ENCODE results near the gene RAB11FIP4. TPM values are rescaled to one million over a fixed set of nuclear protein-coding genes. Genes with fewer than 3 reads are reported as not detected.

Gene RAB11FIP4
- total and polyA plus RNA-seq, 2 of the 13 experiments (the other 11 are each of a cell fraction or from before 2014, with no cell fraction given) = 28.0 to 89.3 TPM

DNA sequence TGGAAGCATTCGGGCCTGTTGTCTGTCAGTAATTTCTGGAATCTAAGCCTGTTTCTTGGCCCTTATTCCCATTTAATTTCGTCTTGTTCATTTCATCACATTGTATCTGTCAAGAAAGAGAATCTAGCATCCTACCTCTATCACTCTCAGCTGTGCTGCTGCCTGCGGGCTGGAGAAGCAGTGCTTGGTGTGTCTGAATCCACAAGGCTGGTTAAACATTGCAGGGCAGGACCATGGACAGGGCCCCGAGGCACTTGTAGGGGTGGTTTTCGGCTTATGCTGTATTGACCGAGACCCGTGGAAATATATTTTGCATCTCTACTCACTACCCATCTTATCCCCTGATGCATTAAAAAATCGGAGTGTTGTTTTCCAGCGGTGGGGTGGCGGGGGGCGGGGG is 3.1 kb downstream of the RAB11FIP4 start (continued):
- TF ChIP-seq, protein P1, sequence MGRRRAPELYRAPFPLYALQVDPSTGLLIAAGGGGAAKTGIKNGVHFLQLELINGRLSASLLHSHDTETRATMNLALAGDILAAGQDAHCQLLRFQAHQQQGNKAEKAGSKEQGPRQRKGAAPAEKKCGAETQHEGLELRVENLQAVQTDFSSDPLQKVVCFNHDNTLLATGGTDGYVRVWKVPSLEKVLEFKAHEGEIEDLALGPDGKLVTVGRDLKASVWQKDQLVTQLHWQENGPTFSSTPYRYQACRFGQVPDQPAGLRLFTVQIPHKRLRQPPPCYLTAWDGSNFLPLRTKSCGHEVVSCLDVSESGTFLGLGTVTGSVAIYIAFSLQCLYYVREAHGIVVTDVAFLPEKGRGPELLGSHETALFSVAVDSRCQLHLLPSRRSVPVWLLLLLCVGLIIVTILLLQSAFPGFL (CRISPR knock-in tag; IDR thresholded peaks at IDR 0.05) = no peak
- TF ChIP-seq ZNF225 (CRISPR knock-in tag; IDR thresholded peaks at IDR 0.05) (no peak; the same call in 1 of the 2 replicates), JARID2 (CRISPR knock-in tag; IDR thresholded peaks at IDR 0.05; ENCODE audit: insufficient replicate concordance) (no peak), ZNF570 (CRISPR knock-in tag; IDR thresholded peaks at IDR 0.05; ENCODE audit: borderline replicate concordance) (no peak), ZKSCAN8 (CRISPR knock-in tag; IDR thresholded peaks at IDR 0.05; ENCODE audit: borderline replicate concordance) (no peak), RELA (CRISPR knock-in tag; IDR thresholded peaks at IDR 0.05) (no peak), FLYWCH1 (CRISPR knock-in tag; IDR thresholded peaks at IDR 0.05) (no peak), ZNF441 (CRISPR knock-in tag; IDR thresholded peaks at IDR 0.05; ENCODE audit: borderline replicate concordance) (peak; percentile 87), MAFG (CRISPR knock-in tag; IDR thresholded peaks at IDR 0.05) (no peak), TSC22D2 (CRISPR knock-in tag; IDR thresholded peaks at IDR 0.05; ENCODE audit: borderline replicate concordance) (peak; percentile 93), TCF7L2 (IDR thresholded peaks at IDR 0.05; ENCODE audit: low read depth, low read length) (no peak), RFX5 (IDR thresholded peaks at IDR 0.05; ENCODE audit: low read depth, low read length) (no peak), SRF (IDR thresholded peaks at IDR 0.05; ENCODE audit: low read depth, low read length) (no peak)
- TF ChIP-seq, protein P2, sequence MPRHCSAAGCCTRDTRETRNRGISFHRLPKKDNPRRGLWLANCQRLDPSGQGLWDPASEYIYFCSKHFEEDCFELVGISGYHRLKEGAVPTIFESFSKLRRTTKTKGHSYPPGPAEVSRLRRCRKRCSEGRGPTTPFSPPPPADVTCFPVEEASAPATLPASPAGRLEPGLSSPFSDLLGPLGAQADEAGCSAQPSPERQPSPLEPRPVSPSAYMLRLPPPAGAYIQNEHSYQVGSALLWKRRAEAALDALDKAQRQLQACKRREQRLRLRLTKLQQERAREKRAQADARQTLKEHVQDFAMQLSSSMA (CRISPR knock-in tag; IDR thresholded peaks at IDR 0.05) = no peak
- TF ChIP-seq, protein P3, sequence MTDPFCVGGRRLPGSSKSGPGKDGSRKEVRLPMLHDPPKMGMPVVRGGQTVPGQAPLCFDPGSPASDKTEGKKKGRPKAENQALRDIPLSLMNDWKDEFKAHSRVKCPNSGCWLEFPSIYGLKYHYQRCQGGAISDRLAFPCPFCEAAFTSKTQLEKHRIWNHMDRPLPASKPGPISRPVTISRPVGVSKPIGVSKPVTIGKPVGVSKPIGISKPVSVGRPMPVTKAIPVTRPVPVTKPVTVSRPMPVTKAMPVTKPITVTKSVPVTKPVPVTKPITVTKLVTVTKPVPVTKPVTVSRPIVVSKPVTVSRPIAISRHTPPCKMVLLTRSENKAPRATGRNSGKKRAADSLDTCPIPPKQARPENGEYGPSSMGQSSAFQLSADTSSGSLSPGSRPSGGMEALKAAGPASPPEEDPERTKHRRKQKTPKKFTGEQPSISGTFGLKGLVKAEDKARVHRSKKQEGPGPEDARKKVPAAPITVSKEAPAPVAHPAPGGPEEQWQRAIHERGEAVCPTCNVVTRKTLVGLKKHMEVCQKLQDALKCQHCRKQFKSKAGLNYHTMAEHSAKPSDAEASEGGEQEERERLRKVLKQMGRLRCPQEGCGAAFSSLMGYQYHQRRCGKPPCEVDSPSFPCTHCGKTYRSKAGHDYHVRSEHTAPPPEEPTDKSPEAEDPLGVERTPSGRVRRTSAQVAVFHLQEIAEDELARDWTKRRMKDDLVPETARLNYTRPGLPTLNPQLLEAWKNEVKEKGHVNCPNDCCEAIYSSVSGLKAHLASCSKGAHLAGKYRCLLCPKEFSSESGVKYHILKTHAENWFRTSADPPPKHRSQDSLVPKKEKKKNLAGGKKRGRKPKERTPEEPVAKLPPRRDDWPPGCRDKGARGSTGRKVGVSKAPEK (CRISPR knock-in tag; IDR thresholded peaks at IDR 0.05; ENCODE audit: borderline replicate concordance) = no peak
- TF ChIP-seq, protein P4, sequence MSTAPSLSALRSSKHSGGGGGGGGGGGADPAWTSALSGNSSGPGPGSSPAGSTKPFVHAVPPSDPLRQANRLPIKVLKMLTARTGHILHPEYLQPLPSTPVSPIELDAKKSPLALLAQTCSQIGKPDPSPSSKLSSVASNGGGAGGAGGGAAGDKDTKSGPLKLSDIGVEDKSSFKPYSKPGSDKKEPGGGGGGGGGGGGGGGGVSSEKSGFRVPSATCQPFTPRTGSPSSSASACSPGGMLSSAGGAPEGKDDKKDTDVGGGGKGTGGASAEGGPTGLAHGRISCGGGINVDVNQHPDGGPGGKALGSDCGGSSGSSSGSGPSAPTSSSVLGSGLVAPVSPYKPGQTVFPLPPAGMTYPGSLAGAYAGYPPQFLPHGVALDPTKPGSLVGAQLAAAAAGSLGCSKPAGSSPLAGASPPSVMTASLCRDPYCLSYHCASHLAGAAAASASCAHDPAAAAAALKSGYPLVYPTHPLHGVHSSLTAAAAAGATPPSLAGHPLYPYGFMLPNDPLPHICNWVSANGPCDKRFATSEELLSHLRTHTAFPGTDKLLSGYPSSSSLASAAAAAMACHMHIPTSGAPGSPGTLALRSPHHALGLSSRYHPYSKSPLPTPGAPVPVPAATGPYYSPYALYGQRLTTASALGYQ (CRISPR knock-in tag; IDR thresholded peaks at IDR 0.05) = no peak
- TF ChIP-seq, protein P5, sequence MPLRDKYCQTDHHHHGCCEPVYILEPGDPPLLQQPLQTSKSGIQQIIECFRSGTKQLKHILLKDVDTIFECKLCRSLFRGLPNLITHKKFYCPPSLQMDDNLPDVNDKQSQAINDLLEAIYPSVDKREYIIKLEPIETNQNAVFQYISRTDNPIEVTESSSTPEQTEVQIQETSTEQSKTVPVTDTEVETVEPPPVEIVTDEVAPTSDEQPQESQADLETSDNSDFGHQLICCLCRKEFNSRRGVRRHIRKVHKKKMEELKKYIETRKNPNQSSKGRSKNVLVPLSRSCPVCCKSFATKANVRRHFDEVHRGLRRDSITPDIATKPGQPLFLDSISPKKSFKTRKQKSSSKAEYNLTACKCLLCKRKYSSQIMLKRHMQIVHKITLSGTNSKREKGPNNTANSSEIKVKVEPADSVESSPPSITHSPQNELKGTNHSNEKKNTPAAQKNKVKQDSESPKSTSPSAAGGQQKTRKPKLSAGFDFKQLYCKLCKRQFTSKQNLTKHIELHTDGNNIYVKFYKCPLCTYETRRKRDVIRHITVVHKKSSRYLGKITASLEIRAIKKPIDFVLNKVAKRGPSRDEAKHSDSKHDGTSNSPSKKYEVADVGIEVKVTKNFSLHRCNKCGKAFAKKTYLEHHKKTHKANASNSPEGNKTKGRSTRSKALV (CRISPR knock-in tag; IDR thresholded peaks at IDR 0.05) = no peak
- TF ChIP-seq, protein P6, sequence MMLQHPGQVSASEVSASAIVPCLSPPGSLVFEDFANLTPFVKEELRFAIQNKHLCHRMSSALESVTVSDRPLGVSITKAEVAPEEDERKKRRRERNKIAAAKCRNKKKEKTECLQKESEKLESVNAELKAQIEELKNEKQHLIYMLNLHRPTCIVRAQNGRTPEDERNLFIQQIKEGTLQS (CRISPR knock-in tag; IDR thresholded peaks at IDR 0.05) = 0 out of 2 replicates have a peak, but pooled peaks have one; percentile 45
- TF ChIP-seq, protein P7, sequence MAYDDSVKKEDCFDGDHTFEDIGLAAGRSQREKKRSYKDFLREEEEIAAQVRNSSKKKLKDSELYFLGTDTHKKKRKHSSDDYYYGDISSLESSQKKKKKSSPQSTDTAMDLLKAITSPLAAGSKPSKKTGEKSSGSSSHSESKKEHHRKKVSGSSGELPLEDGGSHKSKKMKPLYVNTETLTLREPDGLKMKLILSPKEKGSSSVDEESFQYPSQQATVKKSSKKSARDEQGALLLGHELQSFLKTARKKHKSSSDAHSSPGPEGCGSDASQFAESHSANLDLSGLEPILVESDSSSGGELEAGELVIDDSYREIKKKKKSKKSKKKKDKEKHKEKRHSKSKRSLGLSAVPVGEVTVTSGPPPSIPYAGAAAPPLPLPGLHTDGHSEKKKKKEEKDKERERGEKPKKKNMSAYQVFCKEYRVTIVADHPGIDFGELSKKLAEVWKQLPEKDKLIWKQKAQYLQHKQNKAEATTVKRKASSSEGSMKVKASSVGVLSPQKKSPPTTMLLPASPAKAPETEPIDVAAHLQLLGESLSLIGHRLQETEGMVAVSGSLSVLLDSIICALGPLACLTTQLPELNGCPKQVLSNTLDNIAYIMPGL (CRISPR knock-in tag; IDR thresholded peaks at IDR 0.05; ENCODE audit: borderline replicate concordance in 1 of 2, low read depth in 1 of 2) = 0 out of 4 replicates have a peak, but pooled peaks of 1 of the 2 experiments have one; percentile 24

Data from HepG2 (cell line).